ENCODE results near the gene WDR27.

- no peak for TF ChIP-seq POLR2A (IDR thresholded peaks at IDR 0.05)
- no peak for TF ChIP-seq CTCF (IDR thresholded peaks at IDR 0.05)
These were observed 246.4 kb downstream of the WDR27 start for GRCh38 chr6:169455470-169455869.

All from esophagus squamous epithelium (tissue), 4 donors.